Measurements from ENCODE around the gene AFG1L. TPM values are rescaled to one million over a fixed set of nuclear protein-coding genes. Genes with fewer than 3 reads are reported as not detected.

AFG1L gene
- total RNA-seq, 1 donor from 2014 or later: 8.8 TPM

- ATAC-seq: no peak
- intact Hi-C loops (cut with DNase I): no loop called here
- DNase-seq (ENCODE audit: low spot score): no peak
Measured at GRCh38 chr6:108476847-108477430, 182.1 kb downstream of the AFG1L start.

GRCh38 chr6:108482559-108482958 is 187.7 kb downstream of the AFG1L start:
- ATAC-seq (no peak), DNase-seq (ENCODE audit: low spot score) (no peak)
- intact Hi-C loops (cut with DNase I): no loop called here

- intact Hi-C loops (cut with DNase I): no loop called here
- no peak for ATAC-seq
Measured at GRCh38 chr6:108484016-108484415, 189.2 kb downstream of the AFG1L start.

GRCh38 chr6:108489699-108490098 is 194.8 kb downstream of the AFG1L start:
- intact Hi-C loops (cut with DNase I): no loop called here
- ATAC-seq (no peak), DNase-seq (ENCODE audit: low spot score) (no peak)

More at GRCh38 chr6:108484016-108484415, 189.2 kb downstream of the AFG1L start:
- no peak for DNase-seq (ENCODE audit: low spot score)

GRCh38 chr6:108492131-108492766 is 197.4 kb downstream of the AFG1L start:
- ATAC-seq (peak; percentile 73), DNase-seq (ENCODE audit: low spot score) (no peak)
- intact Hi-C loops (cut with DNase I): no loop called here

- intact Hi-C loops (cut with DNase I): no loop called here
- ATAC-seq (no peak), DNase-seq (ENCODE audit: low spot score) (no peak)
Measured at GRCh38 chr6:108494434-108494833, 199.6 kb downstream of the AFG1L start.

- peak; percentile 48 for ATAC-seq
- DNase-seq (ENCODE audit: low spot score): no peak
- intact Hi-C loops (cut with DNase I): no loop called here
Measured at GRCh38 chr6:108497883-108498282, 203.0 kb downstream of the AFG1L start.

GRCh38 chr6:108501559-108501958 is 206.7 kb downstream of the AFG1L start:
- ATAC-seq (no peak), DNase-seq (ENCODE audit: low spot score) (no peak)
- intact Hi-C loops (cut with DNase I): no loop called here

- intact Hi-C loops (cut with DNase I): no loop called here
Measured at GRCh38 chr6:108502832-108503231, 208.0 kb downstream of the AFG1L start.

GRCh38 chr6:108507316-108507715 is 212.5 kb downstream of the AFG1L start:
- ATAC-seq (no peak), DNase-seq (ENCODE audit: low spot score) (no peak)
- intact Hi-C loops (cut with DNase I): no loop called here

More at GRCh38 chr6:108502832-108503231, 208.0 kb downstream of the AFG1L start:
- no peak for DNase-seq (ENCODE audit: low spot score)
- no peak for ATAC-seq

GRCh38 chr6:108510461-108511319 is 215.8 kb downstream of the AFG1L start:
- ATAC-seq: no peak
- DNase-seq (ENCODE audit: low spot score): no peak
- intact Hi-C loops (cut with DNase I): no loop called here

GRCh38 chr6:108518714-108519576 is 224.1 kb downstream of the AFG1L start:
- intact Hi-C loops (cut with DNase I): no loop called here
- ATAC-seq: no peak
- no peak for DNase-seq (ENCODE audit: low spot score)

- ATAC-seq: no peak
- no peak for DNase-seq (ENCODE audit: low spot score)
- intact Hi-C loops (cut with DNase I): no loop called here
Measured at GRCh38 chr6:108521616-108522107, 226.8 kb downstream of the AFG1L start.

GRCh38 chr6:108523697-108524096 is 228.8 kb downstream of the AFG1L start:
- ATAC-seq: no peak
- DNase-seq (ENCODE audit: low spot score): no peak
- intact Hi-C loops (cut with DNase I): no loop called here

GRCh38 chr6:108524528-108525248 is 229.8 kb downstream of the AFG1L start:
- ATAC-seq (no peak), DNase-seq (ENCODE audit: low spot score) (no peak)
- intact Hi-C loops (cut with DNase I): loop anchor here (5.0 kb wide), 1 partner anchor 412 kb away; no protein-coding TSS in a partner anchor

GRCh38 chr6:108526739-108527174 is 231.9 kb downstream of the AFG1L start:
- ATAC-seq (peak; percentile 63), DNase-seq (ENCODE audit: low spot score) (no peak)
- intact Hi-C loops (cut with DNase I): loop anchor here (5.0 kb wide), 1 partner anchor 414 kb away; no protein-coding TSS in a partner anchor

- ATAC-seq (no peak), DNase-seq (ENCODE audit: low spot score) (no peak)
- intact Hi-C loops (cut with DNase I): loop anchor here (5.0 kb wide), 1 partner anchor 417 kb away; no protein-coding TSS in a partner anchor
Measured at GRCh38 chr6:108528878-108529277, 234.0 kb downstream of the AFG1L start.

- DNase-seq (ENCODE audit: low spot score) (no peak), ATAC-seq (no peak)
- intact Hi-C loops (cut with DNase I): no loop called here
Measured at GRCh38 chr6:108531332-108531731, 236.5 kb downstream of the AFG1L start.
